ENCODE data around the gene MPC1.

- TF ChIP-seq POLR2A (IDR thresholded peaks at IDR 0.05; ENCODE audit: low read length) (no peak), GATA1 (IDR thresholded peaks at IDR 0.05; ENCODE audit: low read depth, low read length) (no peak)
Measured at GRCh38 chr6:166398348-166398747, 15.6 kb upstream of the MPC1 start.

All from erythroblast (primary cell).